ENCODE results near the gene C11orf21. TPM values are rescaled to one million over a fixed set of nuclear protein-coding genes. Genes with fewer than 3 reads are reported as not detected.

Gene C11orf21
- total and polyA plus RNA-seq, 2 of the 8 experiments (the other 6 are each of a cell fraction or from before 2014, with no cell fraction given) = not detected

DNA sequence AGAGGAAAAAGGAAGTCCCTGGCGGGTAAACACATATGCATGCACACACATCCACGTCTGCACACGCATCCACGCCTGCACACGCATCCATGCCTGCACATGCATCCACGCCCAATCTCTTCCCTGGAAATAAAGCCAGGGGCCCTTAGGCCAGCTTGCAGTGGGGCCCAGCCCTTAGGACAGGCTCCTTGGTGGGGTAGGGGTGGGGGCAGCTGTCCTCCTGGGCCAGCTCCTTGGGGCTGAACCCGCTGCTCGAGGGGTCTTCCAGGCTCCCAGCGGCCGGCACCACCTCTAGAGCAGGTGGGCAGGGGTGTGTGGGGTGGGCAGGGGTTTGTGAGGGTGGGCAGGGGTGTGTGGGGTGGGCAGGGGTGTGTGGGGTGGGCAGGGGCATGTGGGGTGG lies 1.9 kb downstream of the C11orf21 start (continued):
- TF ChIP-seq SP4 (IDR thresholded peaks at IDR 0.05; ENCODE audit: low read length) (no peak), HDAC2 (IDR thresholded peaks at IDR 0.05; ENCODE audit: borderline replicate concordance in 1 of 2, low read depth in 2 of 2, low read length in 2 of 2) (no peak)

Measured in H1 (cell line).